ENCODE results near the gene GAS7. TPM values are rescaled to one million over a fixed set of nuclear protein-coding genes. Genes with fewer than 3 reads are reported as not detected.
"Not testable (repeated sequence)": the region's sequence is repeated elsewhere in the genome, so short reads cannot be mapped to it uniquely, and the experiment has no call there.

GAS7 gene
- total RNA-seq, 2 experiments from 2014 or later: 0.24 to 0.26 TPM

DNA sequence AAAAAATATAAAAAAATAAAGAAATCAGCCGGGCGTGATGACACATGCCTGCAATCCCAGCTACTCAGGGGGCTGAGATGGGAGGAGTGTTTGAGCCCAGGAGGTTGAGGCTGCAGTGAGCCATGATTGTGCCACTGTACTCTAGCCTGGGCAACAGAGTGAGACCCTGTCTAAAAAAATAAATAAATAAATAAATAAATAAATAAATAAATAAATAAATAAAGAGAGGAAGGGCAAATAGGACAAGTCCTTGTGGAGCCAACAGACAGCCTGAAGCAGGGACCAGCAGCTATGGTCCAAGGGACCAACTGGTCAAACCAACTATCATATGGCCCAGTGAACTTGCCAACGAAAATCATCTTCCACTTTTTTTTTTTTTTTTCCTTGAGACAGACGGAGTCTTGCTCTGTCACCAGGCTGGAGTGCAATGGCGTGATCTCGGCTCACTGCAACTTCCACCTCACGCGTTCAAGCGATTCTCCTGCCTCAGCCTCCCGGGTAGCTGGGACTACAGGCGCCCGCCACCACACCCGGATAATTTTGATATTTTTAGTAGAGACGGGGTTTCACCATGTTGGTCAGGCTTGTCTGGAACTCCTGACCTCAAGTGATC is 181.3 kb downstream of the GAS7 start:
- CTCF ChIA-PET; POLR2A ChIA-PET; H3K9me3 Mint-ChIP-seq; DNase-seq; H3K27me3 Mint-ChIP-seq; H3K4me1 Mint-ChIP-seq (ENCODE audit: low read depth); H3K4me3 Mint-ChIP-seq; H3K27ac Mint-ChIP-seq; H3K36me3 Mint-ChIP-seq; intact Hi-C loops (cut with micrococcal nuclease): not testable (repeated sequence)

DNA sequence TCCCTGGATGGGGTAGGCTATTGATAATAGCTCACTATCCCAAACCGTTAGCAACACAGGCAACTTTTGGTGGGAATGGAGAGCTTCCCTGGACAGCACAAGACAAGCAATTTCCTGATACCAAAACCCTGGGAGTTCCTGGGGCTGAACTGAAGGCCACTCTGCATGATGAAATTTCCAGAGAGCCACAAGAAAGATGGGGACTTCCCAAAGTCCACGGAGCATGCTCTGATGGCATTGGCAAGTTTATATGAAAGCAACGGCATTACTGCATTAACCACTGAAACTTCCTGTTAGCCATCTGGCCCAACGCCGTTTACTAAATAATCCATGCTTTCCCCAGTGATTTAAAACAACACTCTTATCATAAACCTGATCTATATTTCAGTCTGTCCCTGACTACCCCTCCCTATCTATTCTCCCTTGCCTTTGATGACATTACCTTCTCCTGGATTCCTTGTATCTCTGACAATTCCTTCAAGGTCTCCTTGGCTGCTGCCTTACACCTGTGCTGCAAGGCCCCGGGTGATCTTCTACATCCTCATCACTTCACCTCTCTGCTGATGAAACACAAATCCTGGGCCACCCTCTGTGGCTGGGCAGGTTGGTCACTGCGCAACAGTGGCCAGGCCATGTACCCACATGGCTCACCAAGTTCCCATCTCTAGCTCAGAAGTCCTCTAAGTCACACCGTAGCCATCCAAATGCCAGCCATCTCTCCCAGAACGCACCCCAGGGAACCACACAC is 184.9 kb downstream of the GAS7 start:
- Mint-ChIP-seq H3K36me3 (no peaks in the 10 kb centered on the region), H3K4me3 (no peak overlapping the region), H3K27me3 (no peaks in the 10 kb centered on the region), H3K27ac (no peak overlapping the region), H3K9me3 (no peaks in the 10 kb centered on the region), H3K4me1 (ENCODE audit: low read depth) (no peaks in the 10 kb centered on the region)
- ChIA-PET POLR2A (no interaction called here), CTCF (no interaction called here)
- intact Hi-C loops (cut with micrococcal nuclease): no loop called here
- no peak for DNase-seq

DNA sequence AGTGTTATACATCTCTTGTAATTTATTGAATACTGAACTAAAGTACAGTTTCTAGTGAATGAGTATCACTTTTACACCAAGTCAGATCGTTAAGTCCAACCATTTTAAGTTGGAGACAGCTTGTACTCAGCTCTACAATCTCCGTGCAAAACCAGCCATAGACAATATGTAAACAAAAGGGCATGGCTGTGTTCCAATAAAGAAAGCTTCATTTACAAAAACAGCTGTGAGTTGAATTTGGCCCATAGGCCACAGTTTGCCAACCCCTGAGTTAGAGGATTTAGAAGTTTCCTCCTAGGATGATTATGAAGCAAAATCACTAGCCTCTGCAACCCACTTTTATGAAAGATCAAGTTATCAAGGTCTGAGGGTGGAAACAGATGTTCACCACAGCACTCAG is 187.7 kb downstream of the GAS7 start:
- H3K27me3 Mint-ChIP-seq: no peaks in the 10 kb centered on the region
- no peak overlapping the region for H3K4me3 Mint-ChIP-seq
- no peak for DNase-seq
- intact Hi-C loops (cut with micrococcal nuclease): no loop called here
- no peaks in the 10 kb centered on the region for H3K4me1 Mint-ChIP-seq (ENCODE audit: low read depth)
- POLR2A ChIA-PET: no interaction called here
- no peaks in the 10 kb centered on the region for H3K36me3 Mint-ChIP-seq
- CTCF ChIA-PET: no interaction called here
- no peaks in the 10 kb centered on the region for H3K9me3 Mint-ChIP-seq
- no peak overlapping the region for H3K27ac Mint-ChIP-seq

DNA sequence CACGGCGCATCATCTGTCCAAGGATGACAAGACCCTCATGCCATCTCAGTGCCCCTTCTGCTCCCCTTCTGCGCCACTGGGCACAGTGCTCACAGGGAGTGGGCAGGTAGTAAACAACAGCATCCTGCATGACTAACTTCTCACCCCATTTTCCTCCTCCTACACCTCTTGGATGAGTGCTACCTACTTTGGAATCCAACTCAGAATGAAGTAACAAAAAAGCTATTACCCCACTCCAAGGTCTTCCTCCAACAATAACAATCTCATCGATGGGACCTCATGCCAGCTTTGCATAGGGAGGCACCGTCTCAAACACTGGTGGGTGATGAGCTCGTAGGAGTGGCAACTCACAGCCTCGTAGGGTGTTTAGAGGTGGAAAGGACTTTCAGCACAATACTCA is 194.7 kb downstream of the GAS7 start:
- CTCF ChIA-PET: no interaction called here

DNA sequence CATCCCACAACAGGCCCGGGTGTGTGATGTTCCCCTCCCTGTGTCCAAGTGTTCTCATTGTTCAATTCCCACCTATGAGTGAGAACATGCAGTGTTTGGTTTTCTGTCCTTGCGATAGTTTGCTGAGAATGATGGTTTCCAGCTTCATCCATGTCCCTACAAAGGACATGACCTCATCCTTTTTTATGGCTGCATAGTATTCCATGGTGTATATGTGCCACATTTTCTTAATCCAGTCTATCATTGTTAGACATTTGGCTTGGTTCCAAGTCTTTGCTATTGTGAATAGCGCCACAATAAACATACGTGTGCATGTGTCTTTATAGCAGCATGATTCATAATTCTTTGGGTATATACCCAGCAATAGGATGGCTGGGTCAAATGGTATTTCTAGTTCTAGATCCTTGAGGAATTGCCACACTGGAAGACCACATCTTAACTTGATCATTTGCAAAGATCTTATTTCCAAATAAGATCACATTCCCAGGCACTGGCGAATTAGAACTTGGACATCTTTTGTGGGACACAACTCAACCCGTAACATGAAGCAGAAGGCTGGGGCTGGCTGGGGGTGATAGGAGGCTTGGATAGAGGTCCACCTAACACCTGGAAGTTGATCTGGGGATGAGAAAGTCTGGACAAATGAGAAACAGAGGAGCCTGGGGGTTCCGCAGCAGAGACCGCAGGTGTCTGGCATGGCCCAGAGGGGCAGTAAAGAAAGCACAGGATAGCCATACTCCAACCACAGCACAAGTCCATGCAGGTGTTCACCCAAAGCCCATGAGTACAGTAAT is 195.6 kb downstream of the GAS7 start:
- H3K9me3 Mint-ChIP-seq; intact Hi-C loops (cut with micrococcal nuclease); H3K4me3 Mint-ChIP-seq; H3K27ac Mint-ChIP-seq; POLR2A ChIA-PET; DNase-seq; H3K27me3 Mint-ChIP-seq; H3K4me1 Mint-ChIP-seq (ENCODE audit: low read depth); H3K36me3 Mint-ChIP-seq; CTCF ChIA-PET: not testable (repeated sequence)

More for the DNA sequence above, 194.7 kb downstream of the GAS7 start:
- intact Hi-C loops (cut with micrococcal nuclease): no loop called here
- Mint-ChIP-seq H3K36me3 (no peaks in the 10 kb centered on the region), H3K27me3 (no peaks in the 10 kb centered on the region), H3K4me3 (no peak overlapping the region), H3K9me3 (no peaks in the 10 kb centered on the region), H3K4me1 (ENCODE audit: low read depth) (no peaks in the 10 kb centered on the region), H3K27ac (no peak overlapping the region)
- POLR2A ChIA-PET: no interaction called here
- no peak for DNase-seq

DNA sequence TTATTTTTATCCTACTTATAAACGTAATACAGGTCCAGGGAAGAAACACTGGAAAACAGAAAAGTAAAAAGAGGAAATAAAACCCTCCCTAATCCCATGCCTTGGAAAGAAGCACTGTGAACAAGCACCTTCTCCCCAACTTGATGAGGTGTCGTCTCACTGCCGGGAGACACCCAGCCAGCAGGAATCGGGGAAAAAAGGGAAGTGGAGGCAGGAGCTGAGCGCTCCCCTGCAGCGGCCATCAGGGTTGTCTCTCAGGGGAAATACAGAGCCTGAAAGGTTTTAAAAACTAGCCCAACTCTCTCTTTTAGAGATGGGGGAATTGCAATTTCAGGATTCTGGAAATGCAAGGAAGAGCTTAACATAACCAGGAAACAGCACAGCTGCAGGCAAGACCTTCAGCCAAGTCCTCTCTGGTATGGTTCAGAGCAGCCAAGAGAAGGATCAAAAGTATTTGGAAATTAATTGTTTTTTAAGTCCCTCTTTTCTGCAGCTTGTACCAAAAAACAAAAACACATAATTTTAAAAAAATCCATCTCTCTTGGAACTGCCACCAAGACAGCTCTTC is 197.0 kb downstream of the GAS7 start:
- Mint-ChIP-seq H3K27ac (no peak overlapping the region), H3K27me3 (no peaks in the 10 kb centered on the region), H3K9me3 (no peaks in the 10 kb centered on the region), H3K4me3 (no peak overlapping the region), H3K36me3 (no peaks in the 10 kb centered on the region), H3K4me1 (ENCODE audit: low read depth) (no peaks in the 10 kb centered on the region)
- POLR2A ChIA-PET: no interaction called here
- CTCF ChIA-PET: interaction anchor here (0.8 kb wide), 1 partner anchor 12 kb away, joined by 3 read pairs; no protein-coding TSS in a partner anchor
- no peak for DNase-seq
- intact Hi-C loops (cut with micrococcal nuclease): no loop called here

DNA sequence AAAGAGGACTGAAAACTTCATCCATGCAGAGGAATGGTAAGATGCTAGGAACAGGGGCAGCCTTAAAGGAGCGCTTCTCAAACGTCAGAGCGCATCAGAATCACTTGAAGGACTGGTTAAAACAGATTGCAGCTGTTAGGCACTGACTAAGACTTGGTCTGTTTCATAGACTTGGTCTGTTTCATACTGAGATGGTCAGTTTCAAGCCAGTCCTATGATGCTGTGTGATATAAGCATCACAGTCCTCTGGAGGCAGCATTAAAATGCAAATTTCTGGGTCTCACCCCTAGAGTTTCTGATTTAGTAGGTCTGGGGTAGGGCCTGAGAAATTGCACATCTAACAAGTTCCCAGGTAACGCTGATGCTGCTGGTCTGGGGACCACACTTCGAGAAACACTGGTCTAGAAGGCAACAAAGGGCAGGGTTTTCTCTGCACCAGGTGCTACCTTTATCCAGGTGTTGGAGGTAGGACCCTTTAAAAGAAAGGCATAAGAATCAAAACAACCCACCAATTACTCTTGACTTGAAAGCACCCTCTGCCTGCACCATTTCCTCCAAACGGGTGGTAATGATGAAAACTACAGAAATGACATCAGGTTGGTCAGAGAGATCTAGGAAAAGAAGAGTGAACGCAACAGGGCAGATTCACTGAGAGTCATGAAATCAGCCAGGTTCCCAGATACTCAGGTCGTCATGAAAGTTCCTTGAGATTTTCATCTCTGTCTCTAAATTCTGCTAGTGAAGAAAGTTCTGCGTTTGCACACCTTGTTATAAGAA is 198.3 kb downstream of the GAS7 start:
- H3K36me3 Mint-ChIP-seq: no peaks in the 10 kb centered on the region

DNA sequence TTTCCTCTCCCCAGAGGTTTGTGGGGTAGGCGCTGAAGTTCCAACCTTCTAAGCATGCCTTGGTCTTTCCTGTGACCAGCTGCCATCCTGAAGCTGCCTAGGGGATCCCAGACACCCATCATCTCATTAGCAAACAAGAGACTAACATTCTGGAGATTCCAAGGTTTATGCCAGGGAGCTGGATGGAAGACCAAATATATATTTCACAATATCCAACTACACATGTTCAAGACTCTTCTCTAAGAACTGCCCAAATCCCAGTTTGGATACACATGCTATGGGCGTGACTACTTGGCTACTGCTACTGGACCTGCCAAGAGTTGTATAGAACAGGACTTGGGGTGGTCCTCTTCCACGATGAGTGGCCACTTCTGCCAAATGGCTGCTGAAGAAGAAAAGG is 200.3 kb downstream of the GAS7 start:
- intact Hi-C loops (cut with micrococcal nuclease): no loop called here
- H3K27me3 Mint-ChIP-seq: no peaks in the 10 kb centered on the region
- no peaks in the 10 kb centered on the region for H3K4me1 Mint-ChIP-seq (ENCODE audit: low read depth)
- CTCF ChIA-PET: no interaction called here
- no peak for DNase-seq
- POLR2A ChIA-PET: no interaction called here
- no peak overlapping the region for H3K27ac Mint-ChIP-seq
- no peaks in the 10 kb centered on the region for H3K36me3 Mint-ChIP-seq
- H3K4me3 Mint-ChIP-seq: no peak overlapping the region
- no peaks in the 10 kb centered on the region for H3K9me3 Mint-ChIP-seq

More for the DNA sequence above, 198.3 kb downstream of the GAS7 start:
- no peaks in the 10 kb centered on the region for H3K4me1 Mint-ChIP-seq (ENCODE audit: low read depth)
- H3K27me3 Mint-ChIP-seq: no peaks in the 10 kb centered on the region
- intact Hi-C loops (cut with micrococcal nuclease): no loop called here
- no peaks in the 10 kb centered on the region for H3K9me3 Mint-ChIP-seq
- ChIA-PET CTCF (no interaction called here), POLR2A (no interaction called here)
- no peak for DNase-seq
- H3K4me3 Mint-ChIP-seq: no peak overlapping the region
- no peak overlapping the region for H3K27ac Mint-ChIP-seq

DNA sequence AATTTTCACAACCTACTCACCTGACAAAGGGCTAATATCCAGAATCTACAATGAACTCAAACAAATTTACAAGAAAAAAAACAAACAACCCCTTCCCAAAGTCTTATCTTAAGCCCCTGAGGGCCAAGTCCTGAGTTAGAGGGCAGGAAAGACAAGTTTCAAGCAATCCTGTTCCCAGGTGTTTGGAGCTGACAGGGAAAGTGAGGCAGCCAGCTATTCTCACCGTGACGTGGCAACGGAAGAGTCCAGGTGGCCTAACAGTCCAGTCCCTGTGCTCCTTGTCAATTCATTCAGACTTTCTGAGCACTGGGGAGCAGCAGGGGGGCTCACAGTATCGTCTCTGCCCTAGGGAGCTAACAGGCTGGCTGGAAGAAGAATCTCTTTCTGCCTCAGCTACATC is 203.6 kb downstream of the GAS7 start:
- no peak for DNase-seq
- Mint-ChIP-seq H3K4me3 (no peak overlapping the region), H3K27me3 (no peaks in the 10 kb centered on the region), H3K36me3 (no peaks in the 10 kb centered on the region), H3K27ac (no peak overlapping the region), H3K9me3 (peaks cover 2% of the 10 kb centered on the region), H3K4me1 (ENCODE audit: low read depth) (no peaks in the 10 kb centered on the region)
- ChIA-PET CTCF (no interaction called here), POLR2A (no interaction called here)
- intact Hi-C loops (cut with micrococcal nuclease): no loop called here

DNA sequence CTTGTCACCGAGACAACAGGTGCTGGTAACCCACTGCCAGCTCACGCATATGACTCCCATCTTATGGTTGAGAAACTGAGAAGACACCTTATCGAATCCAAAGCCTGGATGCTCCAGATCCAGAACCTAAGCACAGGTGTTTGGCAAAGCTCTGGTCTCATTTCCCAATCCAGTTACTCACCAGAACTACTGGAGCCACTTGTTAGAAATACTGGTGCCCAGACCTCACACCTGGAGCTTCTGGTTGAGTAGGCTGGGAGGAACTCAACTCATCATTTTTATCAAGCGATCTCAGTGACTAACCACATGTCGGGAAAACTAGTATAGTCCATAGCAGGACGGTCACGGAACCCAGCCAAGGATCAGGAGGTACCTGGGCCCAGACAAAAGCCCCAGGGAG is 206.6 kb downstream of the GAS7 start:
- H3K36me3 Mint-ChIP-seq: no peaks in the 10 kb centered on the region
- CTCF ChIA-PET: no interaction called here

DNA sequence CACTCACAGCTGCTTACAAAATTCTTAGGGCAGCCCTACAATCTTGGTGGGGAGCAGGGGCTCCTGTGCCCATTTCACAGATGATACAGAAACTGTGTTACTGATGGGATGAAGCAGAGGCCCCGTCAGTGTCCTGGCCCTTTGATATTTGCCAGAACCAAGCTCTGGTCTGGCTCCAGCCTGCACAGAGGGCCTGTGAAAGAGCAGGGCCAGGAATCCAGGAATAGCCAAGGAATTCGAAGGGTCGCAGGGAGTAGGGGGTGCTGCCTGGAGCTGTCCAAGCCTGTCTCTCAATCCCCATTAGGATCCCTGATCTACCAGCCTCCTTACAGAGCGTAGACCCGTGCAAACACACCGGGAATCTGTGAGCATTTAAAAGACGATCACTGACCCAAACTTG is 207.1 kb downstream of the GAS7 start:
- no peak for DNase-seq
- no peaks in the 10 kb centered on the region for H3K4me1 Mint-ChIP-seq (ENCODE audit: low read depth)
- no peaks in the 10 kb centered on the region for H3K27me3 Mint-ChIP-seq
- no peak overlapping the region for H3K27ac Mint-ChIP-seq
- intact Hi-C loops (cut with micrococcal nuclease): no loop called here
- ChIA-PET POLR2A (no interaction called here), CTCF (no interaction called here)
- H3K9me3 Mint-ChIP-seq: peaks cover 2% of the 10 kb centered on the region
- no peaks in the 10 kb centered on the region for H3K36me3 Mint-ChIP-seq
- H3K4me3 Mint-ChIP-seq: no peak overlapping the region

More for the DNA sequence above, 206.6 kb downstream of the GAS7 start:
- no peaks in the 10 kb centered on the region for H3K27me3 Mint-ChIP-seq
- no peak for DNase-seq
- H3K4me1 Mint-ChIP-seq (ENCODE audit: low read depth): no peaks in the 10 kb centered on the region
- intact Hi-C loops (cut with micrococcal nuclease): no loop called here
- POLR2A ChIA-PET: no interaction called here
- H3K4me3 Mint-ChIP-seq: no peak overlapping the region
- peaks cover 2% of the 10 kb centered on the region for H3K9me3 Mint-ChIP-seq
- H3K27ac Mint-ChIP-seq: no peak overlapping the region
